IPS DF 6.9 (cell line): Measurements from ENCODE around the gene TOX2.

Experiments used
- DNase-seq: peaks from one replicate; pipeline ENCODE4 v3.0.0-alpha.2; 2013; ENCODE audit warnings: low read depth, low spot score
- H3K27ac ChIP-seq: one replicate; pipeline ENCODE4 v1.5.1; 2013; ENCODE audit warnings: low read length, control low read depth
- H3K27me3 ChIP-seq: 2 replicates; pipeline ENCODE4 v1.6.1; 2013; ENCODE audit warnings: mild to moderate bottlenecking, low read length; ENCODE audit not compliant: control insufficient read depth, insufficient read depth
- H3K36me3 ChIP-seq: 2 replicates; pipeline ENCODE4 v1.6.1; 2013; ENCODE audit warnings: low read length; ENCODE audit not compliant: control insufficient read depth, insufficient read depth
- H3K4me1 ChIP-seq: 2 replicates; pipeline ENCODE4 v1.6.1; 2013; ENCODE audit warnings: low read length; ENCODE audit not compliant: control insufficient read depth, insufficient read depth
- H3K4me3 ChIP-seq: 2 replicates; pipeline ENCODE4 v1.5.1; 2013; ENCODE audit warnings: mild to moderate bottlenecking, low read length
- H3K9me3 ChIP-seq: 2 replicates; pipeline ENCODE4 v1.6.1; 2013; ENCODE audit warnings: low read length, inconsistent platforms; ENCODE audit not compliant: control insufficient read depth, insufficient read depth
- WGBS: extraction: QIAGEN DNeasy Blood & Tissue Kit; methylation state at CpG from one replicate; pipeline ENCODE4 v1.1.7; 2013; ENCODE audit warnings: mixed read lengths, missing lambda C conversion rate; ENCODE audit not compliant: insufficient read length, insufficient coverage; 5-methylcytosine and 5-hydroxymethylcytosine counted together

The TOX2 gene

DNA sequence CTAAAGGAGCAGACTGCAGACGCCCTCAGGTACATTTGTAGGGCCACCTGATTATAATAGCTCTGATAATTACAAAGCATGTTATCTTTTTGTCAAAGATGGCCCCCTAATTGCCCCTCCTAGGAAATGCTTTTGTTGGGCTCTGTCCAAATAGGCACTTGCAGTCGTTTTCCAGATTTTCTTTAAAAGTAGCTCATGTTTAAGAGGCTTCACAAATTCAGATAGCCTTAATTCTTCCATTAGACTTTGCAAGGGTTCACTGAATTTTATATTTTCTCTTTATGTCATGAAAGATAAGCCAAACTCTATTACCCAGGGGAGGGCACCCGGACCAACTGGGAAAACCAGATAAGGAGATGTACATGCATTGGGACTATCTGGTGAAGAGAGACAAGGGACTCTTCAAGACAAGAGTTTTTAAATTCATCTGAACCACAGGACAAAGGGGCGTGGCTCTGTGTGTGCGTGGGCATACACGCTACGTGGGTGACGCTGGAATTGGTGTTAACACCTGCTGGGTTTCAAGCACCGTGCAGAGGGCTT is 95.6 kb downstream of the TOX2 start:
- WGBS: no CpG with 5 or more reads among the region's 9 CpGs
- Histone ChIP-seq H3K4me3 (no peak overlapping the region), H3K36me3 (no peaks in the 10 kb centered on the region), H3K4me1 (no peaks in the 10 kb centered on the region), H3K27ac (no peak overlapping the region), H3K27me3 (no peaks in the 10 kb centered on the region), H3K9me3 (no peaks in the 10 kb centered on the region)
- no peak for DNase-seq

DNA sequence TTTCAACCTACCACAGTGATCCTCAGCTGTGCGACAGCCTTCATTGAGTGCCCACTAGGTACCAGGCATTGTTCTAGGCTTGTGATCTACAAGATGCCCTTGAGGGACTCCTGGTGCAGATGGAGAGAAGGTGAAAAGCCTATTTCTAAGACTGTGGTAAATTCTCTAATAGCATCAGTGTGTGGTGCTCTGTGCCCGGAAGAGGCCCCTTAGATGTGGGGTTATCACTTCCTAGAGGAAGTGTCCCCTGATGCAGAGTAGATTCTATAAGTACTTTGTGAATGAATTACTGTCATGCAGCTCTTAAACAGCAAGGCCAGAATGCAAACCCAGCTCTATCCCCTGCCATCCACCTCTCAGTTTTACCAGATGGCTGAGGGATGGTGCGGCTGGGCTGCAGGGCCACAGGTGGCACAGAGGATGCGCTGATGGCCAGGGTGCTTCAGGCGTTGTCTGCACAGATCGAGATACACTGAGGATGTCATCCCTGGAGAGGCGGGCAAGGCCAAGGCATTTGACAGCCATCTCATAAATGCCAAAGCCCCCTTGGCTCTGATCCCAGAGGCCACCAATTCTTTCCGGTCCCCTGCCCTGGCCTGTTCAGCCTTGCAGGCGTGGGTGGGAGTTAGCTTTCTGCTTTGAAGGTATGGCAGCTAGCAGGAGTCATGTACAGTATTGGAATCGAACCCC is 96.7 kb downstream of the TOX2 start:
- Histone ChIP-seq H3K36me3 (no peaks in the 10 kb centered on the region), H3K27me3 (no peaks in the 10 kb centered on the region), H3K27ac (no peak overlapping the region), H3K4me3 (no peak overlapping the region), H3K9me3 (no peaks in the 10 kb centered on the region), H3K4me1 (no peaks in the 10 kb centered on the region)
- DNase-seq: no peak
- WGBS: no CpG with 5 or more reads among the region's 10 CpGs

DNA sequence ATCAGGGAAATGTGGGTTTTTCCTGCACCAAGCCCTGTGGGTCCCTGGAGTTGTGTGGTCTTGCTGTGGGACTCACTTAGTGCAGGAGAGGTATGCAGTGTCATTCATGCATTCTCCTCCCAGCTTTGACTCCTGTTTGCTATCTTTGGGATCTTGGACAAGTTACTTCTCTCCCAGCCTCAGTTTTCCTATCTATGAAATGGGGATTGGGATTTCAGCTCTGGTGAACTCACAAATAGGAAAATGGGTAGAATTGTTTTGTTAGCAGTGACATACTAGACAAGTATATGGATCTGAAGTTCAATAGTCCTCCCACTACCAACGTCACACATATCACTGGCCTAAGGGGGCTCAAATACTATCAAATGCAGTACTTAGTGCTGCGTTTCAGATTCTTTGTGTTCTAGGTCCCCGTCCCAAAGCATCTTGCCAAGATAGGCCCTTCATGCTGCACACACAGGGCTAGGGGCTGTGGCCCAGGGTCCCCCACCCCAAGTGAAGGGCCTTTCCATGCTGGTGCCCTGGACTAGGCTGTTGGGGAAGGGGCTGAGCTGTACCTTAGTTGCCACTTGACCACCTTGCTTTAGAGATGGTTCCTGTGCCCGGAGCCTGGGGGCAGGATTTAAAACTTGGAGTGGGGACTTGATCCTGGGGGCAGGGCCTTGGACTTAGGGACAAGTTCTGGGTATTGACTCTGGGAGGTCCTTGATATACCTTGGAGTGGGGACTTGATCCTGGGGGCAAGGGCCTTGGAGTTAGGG is 98.0 kb downstream of the TOX2 start:
- Histone ChIP-seq H3K27ac (no peak overlapping the region), H3K36me3 (no peaks in the 10 kb centered on the region), H3K9me3 (no peaks in the 10 kb centered on the region), H3K4me1 (no peaks in the 10 kb centered on the region), H3K4me3 (no peak overlapping the region), H3K27me3 (no peaks in the 10 kb centered on the region)
- DNase-seq: no peak
- WGBS: no CpG with 5 or more reads among the region's 4 CpGs

DNA sequence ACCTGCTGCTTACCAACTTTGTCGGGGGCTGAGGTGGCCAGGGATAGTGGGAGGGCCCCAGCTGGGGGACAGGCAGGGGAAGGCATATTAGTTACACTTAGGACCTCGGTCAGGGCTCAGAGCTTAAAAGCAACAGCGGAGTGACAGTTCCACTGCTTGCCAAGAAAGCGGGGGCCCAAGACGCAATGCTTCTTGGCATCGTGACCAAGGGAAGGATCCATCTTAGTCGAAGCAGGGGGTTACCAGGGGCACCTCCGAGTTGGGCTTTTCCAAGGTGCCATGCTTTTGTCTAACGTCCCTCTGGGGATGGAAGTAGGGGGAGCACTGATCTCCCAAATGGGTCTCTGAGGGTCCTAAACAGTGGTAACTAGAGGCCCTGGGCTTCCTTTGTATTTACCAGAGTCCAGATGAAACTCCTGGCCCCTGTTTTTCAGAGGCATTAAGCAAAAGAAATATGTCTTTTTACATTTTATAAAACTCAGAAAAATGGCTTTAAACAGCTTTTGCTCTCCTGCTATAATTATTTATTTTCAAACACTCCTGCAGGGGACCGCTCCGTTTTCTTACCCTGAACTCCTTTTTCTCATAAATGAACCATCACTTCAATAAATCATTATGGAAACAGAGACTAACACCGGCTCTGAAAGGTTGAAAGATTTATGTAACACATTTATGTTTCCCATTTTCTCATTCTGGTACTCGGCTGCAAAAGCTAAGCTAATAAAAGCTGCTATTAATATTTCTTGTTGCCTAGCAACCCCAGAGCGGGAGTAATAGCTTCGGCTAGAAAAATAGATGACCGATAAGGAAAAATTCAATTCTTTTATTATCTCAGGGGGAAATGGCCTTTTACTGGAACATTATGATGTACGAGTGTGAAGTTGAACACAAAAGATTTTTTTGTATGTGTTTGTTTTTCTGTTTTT is 100.4 kb downstream of the TOX2 start:
- DNase-seq: no peak
- Histone ChIP-seq H3K9me3 (no peaks in the 10 kb centered on the region), H3K4me1 (no peaks in the 10 kb centered on the region), H3K27me3 (no peaks in the 10 kb centered on the region), H3K27ac (no peak overlapping the region), H3K36me3 (no peaks in the 10 kb centered on the region), H3K4me3 (no peak overlapping the region)
- WGBS: no CpG with 5 or more reads among the region's 17 CpGs

DNA sequence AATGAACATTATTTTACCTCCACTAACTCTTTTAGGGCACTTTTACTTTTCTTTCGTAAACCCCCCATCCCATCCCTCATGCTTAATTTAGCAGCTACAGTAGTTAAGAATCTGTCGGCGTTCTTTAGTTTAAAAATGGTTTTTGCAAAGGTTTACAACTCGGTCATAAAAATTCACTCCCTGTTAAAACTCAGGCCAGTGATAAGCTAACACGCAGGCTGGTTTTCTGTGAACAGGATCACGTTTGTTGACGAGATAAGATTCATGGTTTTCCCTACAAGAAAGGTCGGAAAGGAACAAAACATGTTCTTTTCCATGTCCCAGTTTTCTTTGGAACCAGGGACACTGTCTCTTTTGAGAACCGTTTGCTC is 101.1 kb downstream of the TOX2 start:
- H3K9me3 ChIP-seq: no peaks in the 10 kb centered on the region
- WGBS: no CpG with 5 or more reads among the region's 9 CpGs
- no peak for DNase-seq
- H3K4me3 ChIP-seq: no peak overlapping the region
- H3K27ac ChIP-seq: no peak overlapping the region
- H3K27me3 ChIP-seq: no peaks in the 10 kb centered on the region
- no peaks in the 10 kb centered on the region for H3K36me3 ChIP-seq
- no peaks in the 10 kb centered on the region; the same call in 1 of the 2 replicates for H3K4me1 ChIP-seq

DNA sequence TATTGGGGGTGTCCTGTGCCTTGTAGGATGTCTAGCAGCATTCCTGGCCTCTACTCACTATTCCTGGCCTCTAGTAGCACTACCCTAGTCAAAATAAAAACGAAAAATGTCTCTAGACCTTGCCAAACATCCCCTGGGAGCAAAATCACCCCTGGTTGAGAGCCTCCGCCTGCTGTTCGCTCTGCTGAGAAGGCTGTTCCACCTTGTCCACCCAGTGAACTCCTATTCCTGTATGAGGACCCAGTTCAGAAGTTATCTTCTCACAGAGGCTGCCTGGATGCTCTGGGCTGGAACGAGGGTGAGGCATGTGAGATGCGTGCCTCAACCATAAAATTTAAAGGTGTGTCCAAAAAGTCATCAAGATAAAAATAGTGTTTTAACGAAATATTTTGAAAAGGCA is 101.9 kb downstream of the TOX2 start:
- no peak for DNase-seq
- no CpG with 5 or more reads among the region's 6 CpGs for WGBS
- Histone ChIP-seq H3K36me3 (peaks cover 3% of the 10 kb centered on the region; the same call in 1 of the 2 replicates), H3K4me1 (no peaks in the 10 kb centered on the region; the same call in 1 of the 2 replicates), H3K9me3 (no peaks in the 10 kb centered on the region), H3K27me3 (no peaks in the 10 kb centered on the region), H3K4me3 (no peak overlapping the region), H3K27ac (no peak overlapping the region)

DNA sequence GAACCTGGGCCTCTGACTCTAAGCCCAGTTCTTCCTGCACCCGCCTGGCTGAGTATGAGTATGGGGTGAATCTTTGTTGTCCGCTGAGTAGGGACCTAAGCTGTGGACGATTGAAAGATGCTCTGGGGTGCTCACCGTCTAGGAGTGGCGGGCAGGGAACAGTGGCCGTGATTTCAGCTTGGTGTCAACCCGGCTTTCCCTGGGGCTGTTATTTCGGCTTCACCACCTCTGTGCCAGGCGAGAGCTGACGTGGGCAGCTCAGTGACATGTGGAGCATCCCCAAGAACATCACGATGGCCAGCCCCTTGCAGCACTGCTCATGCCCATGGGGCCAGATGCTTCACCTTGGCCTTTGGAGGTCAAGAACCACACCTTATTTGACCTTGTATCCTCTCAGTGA is 102.6 kb downstream of the TOX2 start:
- no peak for DNase-seq
- Histone ChIP-seq H3K27me3 (no peaks in the 10 kb centered on the region), H3K4me3 (no peak overlapping the region), H3K9me3 (no peaks in the 10 kb centered on the region), H3K4me1 (no peaks in the 10 kb centered on the region; the same call in 1 of the 2 replicates), H3K27ac (no peak overlapping the region), H3K36me3 (peaks cover 3% of the 10 kb centered on the region; the same call in 1 of the 2 replicates)
- no CpG with 5 or more reads among the region's 11 CpGs for WGBS

DNA sequence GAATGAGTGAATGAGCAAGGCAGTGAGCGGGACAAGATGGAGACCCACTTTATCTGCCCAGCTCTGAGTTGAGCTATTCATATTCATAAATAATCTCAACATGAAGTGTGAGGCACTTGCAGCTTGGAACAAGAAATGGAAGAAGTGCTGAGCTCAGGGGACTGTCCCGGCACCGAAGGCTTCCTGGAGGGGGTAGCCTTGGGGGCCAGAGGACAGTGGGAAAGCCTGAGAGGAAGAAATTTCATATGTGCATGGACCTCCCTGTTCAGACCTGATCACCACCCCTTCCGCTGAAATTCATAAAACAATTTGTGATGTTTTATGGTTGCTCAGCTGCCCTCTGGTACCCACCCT is 103.2 kb downstream of the TOX2 start:
- H3K9me3 ChIP-seq: no peaks in the 10 kb centered on the region
- no peak overlapping the region for H3K27ac ChIP-seq
- no peaks in the 10 kb centered on the region for H3K27me3 ChIP-seq
- H3K36me3 ChIP-seq: peaks cover 3% of the 10 kb centered on the region; the same call in 1 of the 2 replicates
- H3K4me3 ChIP-seq: no peak overlapping the region
- H3K4me1 ChIP-seq: no peaks in the 10 kb centered on the region; the same call in 1 of the 2 replicates
- DNase-seq: no peak
- no CpG with 5 or more reads among the region's 4 CpGs for WGBS

DNA sequence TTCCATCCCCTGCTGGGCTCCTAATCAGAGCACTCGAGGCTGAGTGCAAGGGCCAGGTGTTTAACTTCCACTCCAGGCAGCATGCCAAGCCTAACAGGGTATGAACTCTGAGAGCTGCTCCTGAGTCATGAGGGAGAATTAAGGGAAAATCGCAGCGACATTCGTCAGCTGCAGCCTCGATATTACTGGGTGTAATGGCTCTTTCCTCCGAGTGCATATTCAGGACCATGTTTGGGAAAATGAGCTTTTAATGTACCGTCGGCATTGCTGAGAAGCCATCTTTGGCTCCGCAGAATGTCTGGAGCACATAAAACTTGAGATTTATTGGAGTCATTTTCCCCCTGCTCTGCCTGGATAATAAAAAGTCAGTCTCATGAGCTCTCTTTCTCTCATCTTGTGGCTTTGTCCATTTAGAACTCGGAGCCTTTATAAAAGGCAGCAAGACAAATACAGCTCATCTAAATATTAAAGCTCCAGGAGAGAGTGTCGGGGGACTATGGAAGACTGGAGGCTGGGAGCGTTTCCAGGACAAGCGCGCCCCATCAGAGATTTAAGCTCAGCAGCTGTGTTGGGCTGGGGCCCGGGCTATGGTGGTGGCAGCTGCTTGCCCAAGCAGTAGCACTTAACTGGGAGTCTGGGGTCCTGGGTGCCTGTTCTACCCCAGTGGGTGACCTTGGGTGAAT is 103.7 kb downstream of the TOX2 start:
- H3K27ac ChIP-seq: no peak overlapping the region
- no CpG with 5 or more reads among the region's 15 CpGs for WGBS
- H3K9me3 ChIP-seq: no peaks in the 10 kb centered on the region
- H3K36me3 ChIP-seq: peaks cover 3% of the 10 kb centered on the region; the same call in 1 of the 2 replicates
- no peak for DNase-seq
- no peaks in the 10 kb centered on the region for H3K27me3 ChIP-seq
- H3K4me3 ChIP-seq: no peak overlapping the region
- no peaks in the 10 kb centered on the region; the same call in 1 of the 2 replicates for H3K4me1 ChIP-seq
